Astrocyte (in vitro differentiated cells and primary cell): ENCODE results near the gene DDX1.

Experiments used
- EZH2 ChIP-seq: IDR thresholded peaks from 2 replicates; pipeline ENCODE4 v1.6.1; 2012; ENCODE audit warnings: mild to moderate bottlenecking, low read length, inconsistent platforms; ENCODE audit not compliant: insufficient read depth
- TF ChIP-seq, protein P1 (sequence below): IDR thresholded peaks from 2 replicates; pipeline ENCODE4 v1.5.1; 2011; ENCODE audit warnings: low read depth, mild to moderate bottlenecking, inconsistent platforms, low read length, moderate library complexity; ENCODE audit not compliant: insufficient read depth

DNA sequence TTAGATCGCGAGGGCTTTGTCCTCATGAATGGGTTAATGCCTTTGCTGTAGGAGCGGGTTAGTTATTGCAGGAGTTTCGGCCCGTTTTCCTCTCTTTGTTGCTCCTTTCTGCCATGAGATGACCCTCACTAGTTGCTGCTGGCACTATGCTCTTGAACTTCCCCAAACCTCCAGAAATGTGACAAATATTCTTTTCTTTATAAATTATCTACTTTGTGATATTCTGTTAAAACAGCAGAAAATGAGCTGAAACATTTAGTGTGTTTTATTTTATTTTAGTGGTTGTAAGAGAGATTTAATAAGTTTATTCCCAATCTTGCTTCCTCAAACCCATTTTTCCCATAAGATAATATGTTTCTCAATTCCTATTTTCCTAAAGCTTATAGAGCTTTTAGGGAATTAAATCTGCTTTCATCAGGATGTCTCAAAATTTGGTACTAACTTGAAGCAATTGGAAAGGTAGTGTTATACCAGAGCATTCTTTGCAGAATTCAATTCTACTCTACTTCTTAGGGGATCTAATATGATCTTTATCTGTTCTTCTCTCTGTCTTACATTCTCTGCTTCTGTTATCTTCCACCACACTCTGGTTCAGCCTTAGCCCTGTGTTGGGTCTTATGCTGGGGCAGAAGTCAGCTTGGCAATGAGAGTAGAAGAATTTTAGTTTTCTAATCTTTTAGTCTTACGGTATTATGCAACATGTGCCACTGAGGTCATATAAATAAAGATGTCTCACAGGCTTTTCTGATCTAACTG is 23.1 kb downstream of the DDX1 start:
- TF ChIP-seq EZH2 = no peak
- TF ChIP-seq, protein P1, sequence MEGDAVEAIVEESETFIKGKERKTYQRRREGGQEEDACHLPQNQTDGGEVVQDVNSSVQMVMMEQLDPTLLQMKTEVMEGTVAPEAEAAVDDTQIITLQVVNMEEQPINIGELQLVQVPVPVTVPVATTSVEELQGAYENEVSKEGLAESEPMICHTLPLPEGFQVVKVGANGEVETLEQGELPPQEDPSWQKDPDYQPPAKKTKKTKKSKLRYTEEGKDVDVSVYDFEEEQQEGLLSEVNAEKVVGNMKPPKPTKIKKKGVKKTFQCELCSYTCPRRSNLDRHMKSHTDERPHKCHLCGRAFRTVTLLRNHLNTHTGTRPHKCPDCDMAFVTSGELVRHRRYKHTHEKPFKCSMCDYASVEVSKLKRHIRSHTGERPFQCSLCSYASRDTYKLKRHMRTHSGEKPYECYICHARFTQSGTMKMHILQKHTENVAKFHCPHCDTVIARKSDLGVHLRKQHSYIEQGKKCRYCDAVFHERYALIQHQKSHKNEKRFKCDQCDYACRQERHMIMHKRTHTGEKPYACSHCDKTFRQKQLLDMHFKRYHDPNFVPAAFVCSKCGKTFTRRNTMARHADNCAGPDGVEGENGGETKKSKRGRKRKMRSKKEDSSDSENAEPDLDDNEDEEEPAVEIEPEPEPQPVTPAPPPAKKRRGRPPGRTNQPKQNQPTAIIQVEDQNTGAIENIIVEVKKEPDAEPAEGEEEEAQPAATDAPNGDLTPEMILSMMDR = no peak
